M059J (cell line): ENCODE measurements around the gene MCM5. TPM values are rescaled to one million over a fixed set of nuclear protein-coding genes. Genes with fewer than 3 reads are reported as not detected.

Source experiments
- DNase-seq: peaks from one replicate; pipeline ENCODE4 v3.0.0-alpha.2; 2012; ENCODE audit warnings: low read depth
- total RNA-seq: library from RNA; depleted of rRNA; stranded (reverse); fragments of >200 nt; shearing (Covaris generic); gene quantifications from 2 replicates; pipeline ENCODE4 v1.2.3, GENCODE V29; 2014

The MCM5 gene
- total RNA-seq, 1 experiment from 2014 or later, result 88.6 TPM

DNA sequence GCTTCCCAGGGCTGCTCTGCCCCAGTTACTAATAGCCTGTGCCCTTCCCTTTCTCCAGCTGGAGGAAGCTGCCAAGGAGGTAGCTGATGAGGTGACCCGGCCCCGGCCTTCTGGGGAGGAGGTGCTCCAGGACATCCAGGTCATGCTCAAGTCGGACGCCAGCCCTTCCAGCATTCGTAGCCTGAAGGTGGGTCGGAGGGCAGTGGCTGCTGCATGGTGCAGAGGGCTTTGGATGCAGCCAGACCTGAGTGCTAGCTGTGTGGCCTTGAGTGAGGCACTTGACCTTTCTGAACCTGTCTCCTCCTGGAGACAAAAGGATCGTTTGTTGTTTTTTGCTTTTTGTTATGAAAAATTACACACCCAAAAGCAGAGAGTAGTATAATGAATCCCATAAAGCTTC lies 3.4 kb downstream of the MCM5 start:
- DNase-seq, result no peak

- no peak for DNase-seq
Measured at GRCh38 chr22:35404176-35404575, 4.2 kb downstream of the MCM5 start.

- DNase-seq, result no peak
Measured at GRCh38 chr22:35406443-35406842, 6.5 kb downstream of the MCM5 start.

- DNase-seq, result no peak
Measured at GRCh38 chr22:35407362-35407761, 7.4 kb downstream of the MCM5 start.

DNA sequence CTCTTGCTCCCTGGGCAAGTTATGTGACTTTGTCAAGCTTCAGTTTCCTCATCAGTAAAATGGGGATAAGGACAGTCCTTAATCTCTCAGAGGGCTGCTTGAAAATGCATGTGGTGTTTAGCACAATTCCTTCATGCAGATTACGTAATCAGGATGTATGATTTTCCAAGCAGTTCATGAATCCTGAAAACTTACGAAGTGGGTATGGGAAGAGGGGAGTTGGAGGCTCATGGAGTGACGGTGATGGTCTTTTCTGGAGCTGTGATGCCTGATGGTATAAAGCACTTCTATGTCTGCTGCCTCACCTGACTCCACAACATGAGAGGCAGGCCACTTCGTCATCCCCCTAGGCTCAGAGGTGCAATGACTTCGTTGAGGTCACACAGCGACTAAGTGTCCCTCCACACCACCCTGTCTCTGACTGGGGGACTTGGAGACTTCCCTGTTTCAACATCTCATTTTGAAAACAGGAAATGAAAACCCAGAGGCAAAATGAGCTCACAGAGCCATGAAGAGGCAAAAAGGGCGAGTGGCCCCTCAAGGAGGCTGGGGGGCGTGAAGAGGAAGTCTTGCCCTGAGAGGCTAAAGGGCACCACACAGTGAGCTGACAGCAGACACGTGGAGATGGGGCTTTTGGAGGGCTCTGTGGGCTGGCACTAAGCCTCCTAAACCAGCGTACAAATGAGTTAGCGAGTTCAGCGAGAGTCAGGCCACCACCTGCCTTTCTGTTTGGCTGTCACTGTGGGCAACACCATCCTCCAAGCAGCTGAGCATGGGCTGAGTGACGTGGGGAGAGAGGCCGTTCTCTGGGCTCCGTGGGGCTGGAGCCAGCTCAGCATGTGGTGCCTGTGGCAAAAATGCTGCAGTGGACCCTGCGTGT lies 10.1 kb downstream of the MCM5 start:
- no peak for DNase-seq

GRCh38 chr22:35410663-35411034 lies 10.7 kb downstream of the MCM5 start:
- no peak for DNase-seq

DNA sequence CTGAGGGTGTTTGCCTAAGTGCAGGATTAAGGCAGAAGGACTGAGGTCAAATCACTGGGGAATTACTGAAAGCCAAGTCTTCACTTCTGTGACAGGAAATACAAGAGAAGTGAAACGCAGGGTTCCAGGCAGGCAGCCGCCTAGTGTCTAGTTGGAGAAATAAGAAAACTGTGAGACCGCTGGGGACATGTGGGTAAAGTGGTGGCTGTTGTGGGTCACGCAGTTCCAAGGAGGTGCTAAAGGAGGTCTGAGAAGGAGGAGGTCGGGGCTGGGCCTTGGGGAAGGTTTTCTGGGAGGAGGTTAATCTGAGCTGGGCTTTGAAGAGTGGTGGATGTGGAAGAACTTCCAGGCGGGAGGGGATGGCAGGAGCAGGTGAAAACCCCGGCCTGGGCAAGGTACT lies 11.2 kb downstream of the MCM5 start:
- no peak for DNase-seq

- DNase-seq, result no peak
Measured at GRCh38 chr22:35413624-35414023, 13.7 kb downstream of the MCM5 start.

- DNase-seq, result no peak
Measured at GRCh38 chr22:35417606-35418005, 17.7 kb downstream of the MCM5 start.

- DNase-seq, result no peak
Measured at GRCh38 chr22:35418088-35418487, 18.1 kb downstream of the MCM5 start.

DNA sequence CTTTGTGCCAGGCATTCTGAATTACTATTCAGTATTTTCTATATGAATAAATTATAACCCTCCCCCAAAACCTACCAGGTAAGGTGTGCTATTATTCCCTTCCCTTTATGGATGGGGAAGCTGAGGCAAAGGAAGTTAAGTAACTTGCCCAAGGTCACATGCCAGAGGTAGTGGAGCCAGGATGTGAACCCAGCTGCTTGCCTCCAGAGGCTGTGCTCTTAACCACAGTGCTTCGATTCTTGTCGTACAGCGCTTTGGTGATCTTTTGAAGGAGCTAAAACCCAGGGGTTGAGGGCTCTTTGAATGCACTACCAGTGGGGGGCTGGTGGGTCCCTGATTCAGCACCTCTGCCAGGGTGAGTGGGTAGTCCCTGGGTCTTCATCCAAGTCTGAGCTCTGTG lies 18.8 kb downstream of the MCM5 start:
- DNase-seq, result no peak

- DNase-seq, result no peak
Measured at GRCh38 chr22:35419756-35420155, 19.8 kb downstream of the MCM5 start.

DNA sequence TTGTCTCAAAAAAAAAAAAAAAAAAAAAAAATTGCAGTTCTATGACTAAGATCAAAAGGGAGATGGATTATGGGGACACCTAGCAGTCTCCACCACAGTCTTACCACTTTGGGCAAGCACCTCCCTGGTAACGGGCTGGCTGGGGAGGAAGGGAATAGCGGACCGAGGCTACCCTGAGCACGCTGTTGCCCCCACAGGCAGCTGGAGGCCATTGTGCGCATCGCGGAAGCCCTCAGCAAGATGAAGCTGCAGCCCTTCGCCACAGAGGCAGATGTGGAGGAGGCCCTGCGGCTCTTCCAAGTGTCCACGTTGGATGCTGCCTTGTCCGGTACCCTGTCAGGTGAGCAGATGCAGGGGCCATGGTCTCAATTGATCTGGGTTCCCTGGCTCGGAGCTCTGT lies 21.2 kb downstream of the MCM5 start:
- DNase-seq, result no peak

GRCh38 chr22:35422145-35422544 lies 22.2 kb downstream of the MCM5 start:
- DNase-seq, result no peak

DNA sequence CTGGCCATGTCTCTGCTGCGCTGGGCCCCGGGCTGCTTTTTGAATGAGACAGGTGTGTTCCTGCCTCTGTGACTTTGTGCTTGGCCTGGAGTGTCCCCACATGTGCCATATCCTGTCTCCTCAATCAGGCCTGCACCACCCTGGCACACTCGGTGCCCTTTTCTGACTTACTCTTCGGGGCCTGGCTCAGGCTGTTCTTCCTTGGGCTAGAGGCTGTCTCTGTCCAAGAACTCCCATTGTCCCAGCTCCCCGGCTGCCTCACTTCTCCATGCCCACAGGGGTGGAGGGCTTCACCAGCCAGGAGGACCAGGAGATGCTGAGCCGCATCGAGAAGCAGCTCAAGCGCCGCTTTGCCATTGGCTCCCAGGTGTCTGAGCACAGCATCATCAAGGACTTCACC lies 23.0 kb downstream of the MCM5 start:
- no peak for DNase-seq

- DNase-seq, result no peak
Measured at GRCh38 chr22:35424081-35424480, 24.1 kb downstream of the MCM5 start.

DNA sequence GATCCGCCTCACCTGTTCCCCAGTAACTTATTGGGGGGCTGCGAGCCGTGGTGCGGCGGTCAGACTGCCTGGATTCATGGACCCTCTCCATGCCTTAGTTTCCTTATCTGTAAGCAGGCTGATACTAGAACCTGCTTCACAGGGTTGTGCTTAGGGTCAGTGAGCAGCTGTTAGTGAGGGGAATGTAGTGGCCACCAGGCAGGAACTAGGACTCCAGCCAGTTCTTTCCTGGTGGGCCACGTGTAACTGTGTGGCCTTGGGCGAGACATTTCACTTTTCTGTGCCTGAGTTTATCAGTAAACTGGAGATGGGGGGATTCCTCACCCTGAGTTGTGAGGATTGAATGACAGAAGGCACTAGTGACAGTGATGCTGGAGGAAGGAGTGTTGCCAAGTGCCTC lies 24.8 kb downstream of the MCM5 start:
- DNase-seq, result no peak

DNA sequence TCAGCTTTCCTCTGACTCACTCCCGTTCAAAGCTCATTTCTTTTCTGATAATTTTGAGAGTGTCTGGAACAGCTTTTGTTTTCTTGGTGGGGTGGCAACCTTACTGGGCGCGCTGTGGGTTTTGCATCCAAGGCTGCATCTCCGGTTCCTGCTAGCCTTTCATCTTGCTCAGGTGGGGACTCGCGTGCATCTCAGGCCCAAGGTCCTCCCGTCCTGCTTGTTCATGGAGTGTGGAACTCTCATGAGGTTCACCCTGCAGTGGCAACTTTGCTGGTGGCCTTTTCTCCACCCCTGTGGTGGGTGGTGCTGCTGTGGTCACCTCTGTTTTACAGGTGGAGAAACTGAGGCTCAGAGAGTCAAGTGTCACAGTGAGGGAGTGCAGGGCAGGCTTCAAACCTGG lies 25.6 kb downstream of the MCM5 start:
- no peak for DNase-seq

GRCh38 chr22:35425971-35426800 lies 26.2 kb downstream of the MCM5 start:
- DNase-seq, result peak; percentile 37

DNA sequence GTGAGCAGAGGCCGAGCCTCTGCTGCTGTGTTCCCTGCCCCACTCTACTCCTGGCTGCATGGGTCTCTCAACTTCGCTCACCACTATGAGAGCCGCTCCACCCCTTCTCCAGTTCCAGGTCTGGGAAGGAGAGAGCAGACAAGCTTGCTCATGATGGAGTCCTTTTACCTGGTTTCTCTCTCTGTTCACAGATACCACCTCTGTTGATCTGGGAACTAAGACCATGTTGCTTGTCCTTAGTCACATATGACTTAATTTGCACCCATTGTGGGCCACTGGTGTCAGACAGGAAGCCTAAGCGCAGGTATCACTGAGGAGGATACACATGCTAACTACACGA lies 26.8 kb downstream of the MCM5 start:
- DNase-seq, result no peak

DNA sequence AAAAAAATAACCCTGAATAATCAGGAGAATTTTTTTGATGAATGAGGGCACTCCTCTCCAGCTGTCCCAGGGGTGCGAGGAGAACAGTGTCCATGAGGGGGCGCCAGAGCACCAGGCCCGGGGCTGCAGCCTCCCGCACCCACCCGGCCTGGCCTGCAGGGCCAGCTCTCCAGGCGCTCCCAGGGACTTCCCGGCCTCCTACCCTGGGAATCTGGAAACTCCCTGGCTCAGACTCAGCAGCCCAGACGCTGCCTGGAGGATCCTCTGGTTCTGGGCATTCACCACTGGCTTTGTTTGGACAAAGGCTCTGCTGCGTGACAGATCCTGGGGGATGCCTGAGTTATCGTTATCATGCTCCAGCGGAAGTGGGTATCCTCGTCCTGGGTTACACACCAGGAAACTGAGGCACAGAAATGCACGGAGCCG lies 31.0 kb downstream of the MCM5 start:
- peak; percentile 85 for DNase-seq

GRCh38 chr22:35431483-35432227 lies 31.7 kb downstream of the MCM5 start:
- no peak for DNase-seq
